GM12878 (cell line): ENCODE data around the gene MAT1A. TPM values are rescaled to one million over a fixed set of nuclear protein-coding genes. Genes with fewer than 3 reads are reported as not detected.

Source experiments
- ATAC-seq: fragments of 200-7000 bp; cut with Tn5 transposase; 3 replicates; pipeline ENCODE4 v1.9.1; 2020; ENCODE audit warnings: mild to moderate bottlenecking, moderate library complexity
- BruUV-seq: library from RNA; stranded (reverse); fragments of 400-500 nt; replicated peaks from 2 replicates; lab custom pipeline; 2021; lab: Mats Ljungman, UMichigan
- CTCF ChIA-PET: fragments of 300-600 bp; sonication (Branson Sonifier 250); formaldehyde crosslinking; extraction: SDS; loops from one replicate; lab custom pipeline; 2021; ENCODE audit warnings: inconsistent platforms; lab: Yijun Ruan, JAX
- POLR2A ChIA-PET: fragments of 350-600 bp; formaldehyde crosslinking; extraction: SDS; loops from one replicate; lab custom pipeline; 2021; ENCODE audit warnings: inconsistent platforms; lab: Charles Lee
- RAD21 ChIA-PET: fragments of 300-600 bp; sonication (Branson Sonifier 250); formaldehyde crosslinking; loops from one replicate; lab custom pipeline; 2023; ENCODE audit warnings: antibody characterized with exemption; ENCODE audit not compliant: unreplicated experiment; lab: Charles Lee
- SMC1A ChIA-PET: fragments of 300-600 bp; sonication (Branson Sonifier 250); formaldehyde crosslinking; loops from one replicate; lab custom pipeline; 2023; ENCODE audit not compliant: unreplicated experiment, uncharacterized antibody; lab: Charles Lee
- DNase-seq: peaks from one replicate; pipeline ENCODE4 v3.0.0-alpha.2; 2011; ENCODE audit warnings: low read depth, low spot score
- FAIRE-seq: peaks from 3 replicates; lab custom pipeline; 2011; peaks lifted over from hg19 to GRCh38; lab: Jason Lieb, UNC
- H2AFZ ChIP-seq: 2 replicates; pipeline ENCODE4 v1.6.0; 2011; ENCODE audit warnings: low read depth, low read length, control low read depth; ENCODE audit not compliant: control insufficient read depth
- H3K27ac ChIP-seq: 2 replicates; pipeline ENCODE4 v1.5.1; 2011; ENCODE audit warnings: control low read depth; ENCODE audit not compliant: control insufficient read depth, insufficient read depth
- H3K27me3 ChIP-seq, 2 experiments: replicated peaks in 1 of 2; 2 replicates each; pipeline versions ENCODE4 v1.6.0 to v1.6.1; 2011; ENCODE audit warnings: low read length in 1 of 2; ENCODE audit not compliant: control insufficient read depth in 2 of 2, insufficient read depth in 2 of 2
- H3K36me3 ChIP-seq, 2 experiments: 2 replicates each; pipeline ENCODE4 v1.5.1; 2011; ENCODE audit warnings: low read length in 1 of 2; ENCODE audit not compliant: control insufficient read depth in 2 of 2, insufficient read depth in 2 of 2
- H3K4me1 ChIP-seq: 2 replicates; pipeline ENCODE4 v1.6.1; 2011; ENCODE audit warnings: mild to moderate bottlenecking, low read length, moderate library complexity, mixed read lengths; ENCODE audit not compliant: control insufficient read depth, insufficient read depth
- H3K4me2 ChIP-seq: 2 replicates; pipeline ENCODE4 v1.6.0; 2011; ENCODE audit warnings: control low read depth; ENCODE audit not compliant: control insufficient read depth, insufficient read depth
- H3K4me3 ChIP-seq: fragments of 200-600 bp; sonication (generic); 2 replicates; pipeline ENCODE4 v1.5.1; 2016
- H3K79me2 ChIP-seq: 2 replicates; pipeline ENCODE4 v1.6.0; 2011; ENCODE audit warnings: low read length; ENCODE audit not compliant: control insufficient read depth, insufficient read depth
- H3K9ac ChIP-seq: 2 replicates; pipeline ENCODE4 v1.8.0; 2011; ENCODE audit warnings: low read length, control low read depth, mixed read lengths; ENCODE audit not compliant: control insufficient read depth, insufficient read depth
- H3K9me3 ChIP-seq: replicated peaks from 3 replicates; pipeline ENCODE4 v1.5.1; 2011; ENCODE audit warnings: mild to moderate bottlenecking, low read length; ENCODE audit not compliant: control insufficient read depth, insufficient read depth
- H4K20me1 ChIP-seq: 2 replicates; pipeline ENCODE4 v1.6.0; 2011; ENCODE audit not compliant: control insufficient read depth, insufficient read depth
- BRCA1 ChIP-seq: IDR thresholded peaks from 2 replicates; pipeline ENCODE4 v1.6.1; 2011; ENCODE audit warnings: low read depth, low read length, improper control_type of control experiment
- CHD1 ChIP-seq: IDR thresholded peaks from 2 replicates; pipeline ENCODE4 v1.6.1; 2012; ENCODE audit warnings: low read depth, low read length, improper control_type of control experiment
- E2F8 ChIP-seq: fragments of 450-650 bp; IDR thresholded peaks from 2 replicates; pipeline ENCODE4 v1.6.1; 2018; ENCODE audit warnings: mild to moderate bottlenecking, low read depth, moderate library complexity; ENCODE audit not compliant: partially characterized antibody
- KAT2A ChIP-seq: conservative IDR thresholded peaks from 2 replicates; pipeline ENCODE4 v1.6.1; 2011; ENCODE audit warnings: low read depth, low read length; ENCODE audit not compliant: control insufficient read depth
- KDM1A ChIP-seq: fragments of 200-600 bp; sonication (generic); IDR thresholded peaks from 2 replicates; pipeline ENCODE4 v1.6.1; 2016; ENCODE audit warnings: borderline replicate concordance
- LARP7 ChIP-seq: fragments of 450-650 bp; IDR thresholded peaks from 2 replicates; pipeline ENCODE4 v1.6.1; 2017; ENCODE audit warnings: mild to moderate bottlenecking
- MAX ChIP-seq: IDR thresholded peaks from 2 replicates; pipeline ENCODE4 v1.6.1; 2012; ENCODE audit warnings: low read depth, low read length, improper control_type of control experiment
- NR2F1 ChIP-seq: fragments of 450-650 bp; conservative IDR thresholded peaks from 2 replicates; pipeline ENCODE4 v1.6.1; 2017; ENCODE audit warnings: mild to moderate bottlenecking
- PAX8 ChIP-seq: fragments of 450-650 bp; IDR thresholded peaks from 2 replicates; pipeline ENCODE4 v1.6.1; 2017; ENCODE audit warnings: mild to moderate bottlenecking, moderate library complexity
- PML ChIP-seq: IDR thresholded peaks from 2 replicates; pipeline ENCODE4 v1.6.1; 2012; ENCODE audit warnings: low read length, inconsistent platforms
- POLR2A ChIP-seq: IDR thresholded peaks from 2 replicates; pipeline ENCODE4 v1.6.1; 2011; ENCODE audit warnings: low read depth, mild to moderate bottlenecking, low read length
- WRNIP1 ChIP-seq: IDR thresholded peaks from 2 replicates; pipeline ENCODE4 v1.6.1; 2011; ENCODE audit warnings: low read depth, low read length, improper control_type of control experiment, borderline replicate concordance
- YBX1 ChIP-seq: fragments of 450-650 bp; IDR thresholded peaks from 2 replicates; pipeline ENCODE4 v1.6.1; 2016; ENCODE audit warnings: antibody characterized with exemption
- ZBTB40 ChIP-seq: fragments of 450-650 bp; IDR thresholded peaks from 2 replicates; pipeline ENCODE4 v1.6.1; 2016; ENCODE audit warnings: mild to moderate bottlenecking, moderate library complexity, borderline replicate concordance
- ZNF384 ChIP-seq: IDR thresholded peaks from 2 replicates; pipeline ENCODE4 v1.6.1; 2012; ENCODE audit warnings: low read depth, mild to moderate bottlenecking, low read length, improper control_type of control experiment, borderline replicate concordance
- WGBS: methylation state at CpG from one replicate; pipeline ENCODE4 v1.1.6; 2016; ENCODE audit warnings: low lambda C conversion rate; ENCODE audit not compliant: insufficient replicate concordance, insufficient coverage; ENCODE audit errors: missing lambda C conversion rate; 5-methylcytosine and 5-hydroxymethylcytosine counted together
- in situ Hi-C: fragments of 300-500 bp; cut with MboI; formaldehyde crosslinking; loops from 9 replicates; pipeline ENCODE4 v1.14.3; 2018; ENCODE audit warnings: mixed read lengths
- intact Hi-C: fragments of 100-400 bp; cut with micrococcal nuclease; formaldehyde crosslinking; loops from one replicate; pipeline ENCODE4 v1.14.2; 2022; ENCODE audit not compliant: unreplicated experiment
- polyA plus RNA-seq, 11 experiments: library from polyadenylated mRNA; depleted of rRNA in 4 of 11; unstranded in 6 of 11; stranded (reverse) in 5 of 11; fragments of >200 nt; fragmentation: Nextera tagmentation in 4 of 11; fragmentation: Illumina TruSeq in 1 of 11; extraction: Ambion mirVana in 4 of 11; extraction: Trizol in 1 of 11; gene quantifications; 1 replicate in 1 of 11; 2 replicates in 10 of 11; pipeline versions ENCODE4 v1.2.1 to v1.2.3, GENCODE V29; 2011 to 2016; ENCODE audit warnings: inconsistent platforms in 2 of 11, missing spikeins in 2 of 11, low read depth in 1 of 11
- total RNA-seq, 4 experiments: library from RNA; depleted of rRNA in 3 of 4; stranded (reverse); fragments of >200 nt in 3 of 4; fragmentation: Illumina TruSeq in 1 of 4; extraction: Trizol in 1 of 4; gene quantifications; 2 replicates each; pipeline versions ENCODE4 v1.2.1 to v1.2.3, GENCODE V29; 2013 to 2021
- TF ChIP-seq, protein P1 (sequence below): fragments of 450-650 bp; IDR thresholded peaks from 2 replicates; pipeline ENCODE4 v1.6.1; 2014; ENCODE audit warnings: mild to moderate bottlenecking
- TF ChIP-seq, protein P2 (sequence below): IDR thresholded peaks from 2 replicates; pipeline ENCODE4 v1.6.1; 2011; ENCODE audit warnings: low read depth, low read length, improper control_type of control experiment, borderline replicate concordance

MAT1A gene
- total and polyA plus RNA-seq, 10 of the 15 experiments (the other 5 are each of a cell fraction or from before 2014, with no cell fraction given) = 0.23 TPM; not detected in 9

DNA sequence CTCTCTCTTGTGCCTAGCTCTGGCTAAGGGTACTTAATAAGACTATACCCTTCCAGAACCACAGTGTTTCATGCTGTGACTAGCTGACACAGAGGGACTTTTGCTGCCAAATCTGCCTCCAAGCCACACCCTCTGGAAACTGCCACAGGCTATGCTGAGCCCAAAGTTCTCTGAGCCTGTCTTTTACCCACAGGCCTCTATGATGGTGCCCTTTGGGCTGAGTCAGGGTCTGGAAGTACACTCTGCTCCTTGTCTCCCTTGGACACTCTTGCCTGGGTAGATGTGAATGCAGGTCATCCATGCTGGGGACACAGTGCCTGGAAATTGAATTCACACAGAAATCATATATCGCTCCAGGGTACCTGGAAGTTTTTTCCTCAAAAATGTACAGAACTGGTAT is 44.5 kb upstream of the MAT1A start:
- no peaks in the 10 kb centered on the region for H3K4me1 ChIP-seq
- TF ChIP-seq NR2F1 = no peak
- TF ChIP-seq E2F8 = no peak
- TF ChIP-seq, protein P1, sequence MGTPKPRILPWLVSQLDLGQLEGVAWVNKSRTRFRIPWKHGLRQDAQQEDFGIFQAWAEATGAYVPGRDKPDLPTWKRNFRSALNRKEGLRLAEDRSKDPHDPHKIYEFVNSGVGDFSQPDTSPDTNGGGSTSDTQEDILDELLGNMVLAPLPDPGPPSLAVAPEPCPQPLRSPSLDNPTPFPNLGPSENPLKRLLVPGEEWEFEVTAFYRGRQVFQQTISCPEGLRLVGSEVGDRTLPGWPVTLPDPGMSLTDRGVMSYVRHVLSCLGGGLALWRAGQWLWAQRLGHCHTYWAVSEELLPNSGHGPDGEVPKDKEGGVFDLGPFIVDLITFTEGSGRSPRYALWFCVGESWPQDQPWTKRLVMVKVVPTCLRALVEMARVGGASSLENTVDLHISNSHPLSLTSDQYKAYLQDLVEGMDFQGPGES = no peak
- no peak for TF ChIP-seq POLR2A
- no peak for TF ChIP-seq MAX
- TF ChIP-seq KAT2A = no peak
- no peak for TF ChIP-seq BRCA1
- TF ChIP-seq YBX1 = no peak
- no peak for TF ChIP-seq WRNIP1
- TF ChIP-seq ZNF384 = no peak
- TF ChIP-seq PML = no peak
- TF ChIP-seq KDM1A = no peak
- TF ChIP-seq, protein P2, sequence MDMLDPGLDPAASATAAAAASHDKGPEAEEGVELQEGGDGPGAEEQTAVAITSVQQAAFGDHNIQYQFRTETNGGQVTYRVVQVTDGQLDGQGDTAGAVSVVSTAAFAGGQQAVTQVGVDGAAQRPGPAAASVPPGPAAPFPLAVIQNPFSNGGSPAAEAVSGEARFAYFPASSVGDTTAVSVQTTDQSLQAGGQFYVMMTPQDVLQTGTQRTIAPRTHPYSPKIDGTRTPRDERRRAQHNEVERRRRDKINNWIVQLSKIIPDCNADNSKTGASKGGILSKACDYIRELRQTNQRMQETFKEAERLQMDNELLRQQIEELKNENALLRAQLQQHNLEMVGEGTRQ = no peak
- no peak for TF ChIP-seq ZBTB40
- TF ChIP-seq LARP7 = no peak
- TF ChIP-seq CHD1 = no peak
- no peak for TF ChIP-seq PAX8
- no peaks in the 10 kb centered on the region for H3K36me3 ChIP-seq
- no peaks in the 10 kb centered on the region for H4K20me1 ChIP-seq
- in situ Hi-C loops (no loop called here), intact Hi-C loops (no loop called here)
- no peaks in the 10 kb centered on the region for H3K79me2 ChIP-seq
- SMC1A ChIA-PET = interaction anchor here (0.7 kb wide), 1 partner anchor 18 kb away, joined by 3 read pairs; no protein-coding TSS in a partner anchor
- H3K27ac ChIP-seq = no peak overlapping the region
- FAIRE-seq (no peak), ATAC-seq (no peak), DNase-seq (no peak)
- H3K4me3 ChIP-seq = no peak overlapping the region
- H3K9ac ChIP-seq = no peak overlapping the region
- POLR2A ChIA-PET = no interaction called here
- no peaks in the 10 kb centered on the region for H3K27me3 ChIP-seq
- CTCF ChIA-PET = no interaction called here
- WGBS = 94% methylated on average over 1 of the region's 1 CpG
- RAD21 ChIA-PET = no interaction called here
- no peak overlapping the region for H2AFZ ChIP-seq
- H3K9me3 ChIP-seq = no peaks in the 10 kb centered on the region
- no TSS peak for BruUV-seq
- no peak overlapping the region for H3K4me2 ChIP-seq
